LNCaP clone FGC (cell line): ENCODE measurements around the gene LSS.
"Not testable (repeated sequence)": the region's sequence is repeated elsewhere in the genome, so short reads cannot be mapped to it uniquely, and the experiment has no call there.

ENCODE experiments used
- DNase-seq: peaks from one replicate; pipeline ENCODE4 v3.0.0-alpha.2; 2011; ENCODE audit warnings: low read depth
- H3K4me3 ChIP-seq: 2 replicates; pipeline ENCODE4 v1.5.1; 2011; ENCODE audit warnings: mild to moderate bottlenecking, low read depth, low read length, control low read depth
- TF ChIP-seq, protein P1 (sequence below): IDR thresholded peaks from 2 replicates; pipeline ENCODE4 v1.5.1; 2012; ENCODE audit warnings: mild to moderate bottlenecking; ENCODE audit not compliant: control insufficient read depth, insufficient read depth; ENCODE audit errors: extremely low read depth

The LSS gene

GRCh38 chr21:46171585-46171984 is 57.0 kb downstream of the LSS start:
- no peak overlapping the region for H3K4me3 ChIP-seq
- TF ChIP-seq, protein P1, sequence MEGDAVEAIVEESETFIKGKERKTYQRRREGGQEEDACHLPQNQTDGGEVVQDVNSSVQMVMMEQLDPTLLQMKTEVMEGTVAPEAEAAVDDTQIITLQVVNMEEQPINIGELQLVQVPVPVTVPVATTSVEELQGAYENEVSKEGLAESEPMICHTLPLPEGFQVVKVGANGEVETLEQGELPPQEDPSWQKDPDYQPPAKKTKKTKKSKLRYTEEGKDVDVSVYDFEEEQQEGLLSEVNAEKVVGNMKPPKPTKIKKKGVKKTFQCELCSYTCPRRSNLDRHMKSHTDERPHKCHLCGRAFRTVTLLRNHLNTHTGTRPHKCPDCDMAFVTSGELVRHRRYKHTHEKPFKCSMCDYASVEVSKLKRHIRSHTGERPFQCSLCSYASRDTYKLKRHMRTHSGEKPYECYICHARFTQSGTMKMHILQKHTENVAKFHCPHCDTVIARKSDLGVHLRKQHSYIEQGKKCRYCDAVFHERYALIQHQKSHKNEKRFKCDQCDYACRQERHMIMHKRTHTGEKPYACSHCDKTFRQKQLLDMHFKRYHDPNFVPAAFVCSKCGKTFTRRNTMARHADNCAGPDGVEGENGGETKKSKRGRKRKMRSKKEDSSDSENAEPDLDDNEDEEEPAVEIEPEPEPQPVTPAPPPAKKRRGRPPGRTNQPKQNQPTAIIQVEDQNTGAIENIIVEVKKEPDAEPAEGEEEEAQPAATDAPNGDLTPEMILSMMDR = no peak
- no peak for DNase-seq

GRCh38 chr21:46170436-46171193 is 58.0 kb downstream of the LSS start:
- not testable (repeated sequence) for H3K4me3 ChIP-seq, DNase-seq

DNA sequence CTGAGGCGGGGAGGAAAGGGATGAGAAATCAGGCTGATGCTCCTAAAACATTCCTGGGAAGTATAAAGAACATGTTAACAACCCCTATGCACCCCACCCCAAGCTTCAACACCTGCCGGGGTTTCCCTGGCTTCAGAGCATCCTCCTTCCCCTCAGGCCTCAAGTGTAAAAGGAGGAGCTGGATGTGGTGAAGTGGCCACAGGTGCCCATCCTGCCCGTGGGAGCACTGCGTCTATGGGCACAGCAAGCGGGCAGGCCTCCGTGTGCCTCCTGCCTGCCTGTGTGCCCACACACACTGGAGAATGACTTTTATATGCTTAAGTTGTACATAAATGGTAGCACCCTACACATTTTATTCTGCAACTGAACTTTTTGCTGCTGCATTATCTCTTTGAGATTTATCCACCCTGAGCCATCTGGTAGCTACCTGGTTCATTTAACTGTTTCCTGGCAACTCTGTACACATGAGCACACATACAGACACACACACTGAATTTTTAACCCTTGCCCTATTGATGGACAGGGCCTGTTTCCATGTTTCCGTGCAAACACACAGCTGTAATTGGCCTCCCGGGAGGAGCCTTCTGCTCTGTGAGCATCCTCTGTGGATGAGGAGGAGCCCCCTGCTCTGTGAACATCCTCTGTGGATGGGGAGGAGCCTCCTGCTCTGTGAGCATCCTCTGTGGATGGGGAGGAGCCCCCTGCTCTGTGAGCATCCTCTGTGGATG is 59.8 kb downstream of the LSS start:
- no peak overlapping the region for H3K4me3 ChIP-seq
- DNase-seq = no peak
- TF ChIP-seq, protein P1 = no peak

- TF ChIP-seq, protein P1 = no peak
- no peak overlapping the region for H3K4me3 ChIP-seq
- no peak for DNase-seq
Observed at GRCh38 chr21:46168238-46168637, 60.3 kb downstream of the LSS start.

DNA sequence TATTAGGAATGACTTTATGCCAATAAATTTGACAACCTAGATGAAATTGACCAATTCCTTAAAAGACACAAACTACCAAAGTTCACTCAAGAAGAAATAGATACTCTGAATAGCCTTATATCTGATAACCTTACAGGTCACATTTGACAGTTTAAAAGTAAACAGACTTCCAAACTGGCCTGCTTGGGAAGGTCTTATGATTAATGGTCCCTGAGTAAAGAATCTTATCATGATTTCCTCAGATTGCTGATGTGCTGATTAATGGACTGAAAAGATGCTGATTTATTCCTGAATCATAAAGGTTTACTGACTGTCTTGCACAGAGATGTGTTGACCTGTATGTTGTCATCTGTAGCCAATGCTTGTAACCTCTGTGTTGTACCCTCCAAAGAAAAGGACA is 63.5 kb downstream of the LSS start:
- no peak overlapping the region for H3K4me3 ChIP-seq
- TF ChIP-seq, protein P1 = no peak
- no peak for DNase-seq

DNA sequence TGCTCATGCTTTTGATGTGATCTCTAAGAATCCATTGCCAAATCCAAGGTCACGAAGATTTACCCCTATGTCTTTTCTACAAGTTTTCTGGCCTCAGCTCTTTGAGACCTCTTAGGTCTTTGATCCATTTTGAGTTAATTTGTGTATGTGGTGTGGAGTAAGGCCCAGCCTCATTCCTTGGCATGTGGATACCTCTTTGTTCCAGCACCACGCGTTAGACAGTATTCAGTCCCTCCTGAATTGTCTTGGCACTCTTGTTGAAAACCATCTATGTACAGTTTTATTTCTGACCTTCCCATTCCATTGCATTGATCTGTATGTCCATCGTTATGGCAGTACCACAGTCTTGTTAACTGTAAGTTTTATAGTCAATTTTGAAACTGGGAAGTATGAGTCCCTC is 65.2 kb downstream of the LSS start:
- H3K4me3 ChIP-seq = no peak overlapping the region
- DNase-seq = no peak
- TF ChIP-seq, protein P1 = no peak

DNA sequence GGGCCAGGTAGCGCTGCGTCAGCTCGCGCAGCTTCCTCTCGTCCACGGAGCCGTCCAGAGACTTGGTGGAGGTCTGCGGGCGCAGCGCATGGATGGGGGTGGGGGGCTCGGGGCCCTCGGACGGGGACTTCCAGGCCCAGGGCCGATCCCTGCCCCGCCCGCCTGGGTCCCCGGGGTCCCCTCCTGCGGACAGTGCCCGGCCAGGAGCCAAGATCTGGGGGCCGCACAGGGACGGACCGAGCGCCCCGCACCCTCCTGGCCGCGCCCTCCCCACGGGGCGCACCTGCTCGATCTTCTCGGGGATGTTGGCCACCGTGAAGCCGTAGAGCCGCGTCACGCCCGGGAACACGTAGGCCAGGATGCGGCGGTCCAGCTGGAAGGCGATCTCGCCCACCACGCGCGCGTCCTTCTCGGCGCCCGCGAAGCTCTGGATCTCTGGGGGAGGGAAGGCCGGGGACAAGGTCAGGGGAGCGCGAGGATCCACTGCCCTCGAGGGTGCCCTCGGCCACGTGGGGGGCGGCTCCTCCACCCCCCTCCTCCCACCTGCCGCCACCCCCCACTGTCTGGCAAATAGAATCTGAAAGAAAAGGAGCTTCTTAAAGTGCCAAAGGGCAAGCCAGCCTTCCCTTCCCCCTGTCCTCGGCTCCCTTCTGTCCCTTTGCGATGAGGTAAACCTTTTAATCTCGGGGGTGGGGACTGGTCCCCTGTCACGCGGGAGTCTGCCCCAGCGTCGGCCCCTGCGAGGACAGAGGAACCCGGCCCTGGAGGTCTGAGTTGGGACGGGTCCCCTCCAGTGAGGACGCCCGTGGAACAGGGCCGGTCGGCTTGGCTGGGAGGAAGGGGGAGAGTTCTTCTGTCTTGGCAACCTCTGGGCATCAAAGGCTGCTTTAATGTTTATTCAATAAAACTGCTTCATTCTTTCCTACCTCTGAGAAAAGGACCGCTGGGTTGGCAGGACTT is 66.7 kb downstream of the LSS start:
- H3K4me3 ChIP-seq = no peak overlapping the region
- DNase-seq = peak; percentile 76
- TF ChIP-seq, protein P1 = no peak
